Transverse colon (tissue), 4 donors: Measurements from ENCODE around the gene ILKAP.

Source experiments
- CTCF ChIP-seq, 5 experiments: fragments of 200-600 bp in 3 of 5; fragments of 450-650 bp in 2 of 5; sonication (generic) in 3 of 5; IDR thresholded peaks; 1 replicate in 2 of 5; 2 replicates in 3 of 5; pipeline ENCODE4 v1.5.1; 2016 to 2017; ENCODE audit warnings: antibody characterized with exemption in 5 of 5, inconsistent platforms in 3 of 5, mild to moderate bottlenecking in 2 of 5, moderate library complexity in 1 of 5
- EP300 ChIP-seq: sonication (generic); formaldehyde crosslinking; IDR thresholded peaks from one replicate; pipeline ENCODE4 v1.6.1; 2017; ENCODE audit warnings: antibody characterized with exemption, low read depth
- POLR2A ChIP-seq: fragments of 450-650 bp; IDR thresholded peaks from one replicate; pipeline ENCODE4 v1.6.1; 2016; ENCODE audit warnings: antibody characterized with exemption, mild to moderate bottlenecking, moderate library complexity
- POLR2AphosphoS5 ChIP-seq, 3 donors: sonication (generic); formaldehyde crosslinking; IDR thresholded peaks; one replicate each; pipeline ENCODE4 v1.6.1; 2016; ENCODE audit warnings: antibody characterized with exemption in 3 of 3

- TF ChIP-seq POLR2AphosphoS5 (IDR thresholded peaks at IDR 0.05) (no peak), CTCF (IDR thresholded peaks at IDR 0.05) (no peak), POLR2A (no peak), EP300 (no peak)
These were observed 34.1 kb upstream of the ILKAP start for GRCh38 chr2:238237431-238238135.
